ENCODE data around the gene CD58.

Gene CD58

DNA sequence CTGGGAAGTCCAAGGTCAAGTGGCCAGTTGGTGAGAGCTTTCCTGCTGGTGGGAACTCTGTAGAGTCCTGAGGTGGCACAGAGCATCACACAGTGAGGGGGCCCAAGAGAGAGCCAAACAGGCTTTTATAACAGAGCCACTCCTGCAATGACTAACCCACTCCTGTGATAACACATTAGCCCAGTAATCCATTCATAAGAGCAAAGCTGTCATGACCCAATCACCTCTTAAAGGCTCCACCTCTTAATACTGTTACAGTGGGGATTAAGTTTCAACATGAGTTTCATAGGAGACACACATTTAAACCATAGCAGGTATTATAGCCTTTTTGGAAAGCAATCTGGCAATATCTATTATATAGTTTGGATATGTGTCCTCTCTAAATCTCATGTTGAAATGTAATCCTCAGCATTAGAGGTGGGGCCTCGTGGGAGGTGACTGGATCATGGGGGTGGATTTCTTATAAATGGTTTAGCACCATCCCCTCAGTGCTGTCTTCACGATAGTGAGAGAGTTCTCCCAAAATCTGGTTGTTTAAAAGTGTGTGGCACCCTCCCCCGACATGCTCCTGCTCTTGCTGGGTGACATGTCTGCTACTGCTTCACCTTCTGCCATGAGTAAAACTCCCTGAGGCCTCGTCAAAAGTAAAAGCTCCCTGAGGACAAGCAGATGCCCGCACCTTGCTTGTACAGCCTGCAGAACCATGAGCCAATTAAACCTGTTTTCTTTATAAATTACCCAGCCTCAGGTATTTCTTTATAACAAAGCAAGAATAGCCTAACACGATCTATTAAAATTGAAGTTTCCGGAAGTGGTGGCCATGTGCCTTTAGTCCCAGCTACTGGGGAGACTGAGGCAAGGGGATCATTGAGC is 64.5 kb downstream of the CD58 start:
- no peak overlapping the region for H2AFZ ChIP-seq (ENCODE audit: low read length, unreplicated experiment)
- H3K4me1 ChIP-seq (ENCODE audit: control insufficient read depth, insufficient read depth, low read length, unreplicated experiment) = peaks cover 39% of the 10 kb centered on the region

DNA sequence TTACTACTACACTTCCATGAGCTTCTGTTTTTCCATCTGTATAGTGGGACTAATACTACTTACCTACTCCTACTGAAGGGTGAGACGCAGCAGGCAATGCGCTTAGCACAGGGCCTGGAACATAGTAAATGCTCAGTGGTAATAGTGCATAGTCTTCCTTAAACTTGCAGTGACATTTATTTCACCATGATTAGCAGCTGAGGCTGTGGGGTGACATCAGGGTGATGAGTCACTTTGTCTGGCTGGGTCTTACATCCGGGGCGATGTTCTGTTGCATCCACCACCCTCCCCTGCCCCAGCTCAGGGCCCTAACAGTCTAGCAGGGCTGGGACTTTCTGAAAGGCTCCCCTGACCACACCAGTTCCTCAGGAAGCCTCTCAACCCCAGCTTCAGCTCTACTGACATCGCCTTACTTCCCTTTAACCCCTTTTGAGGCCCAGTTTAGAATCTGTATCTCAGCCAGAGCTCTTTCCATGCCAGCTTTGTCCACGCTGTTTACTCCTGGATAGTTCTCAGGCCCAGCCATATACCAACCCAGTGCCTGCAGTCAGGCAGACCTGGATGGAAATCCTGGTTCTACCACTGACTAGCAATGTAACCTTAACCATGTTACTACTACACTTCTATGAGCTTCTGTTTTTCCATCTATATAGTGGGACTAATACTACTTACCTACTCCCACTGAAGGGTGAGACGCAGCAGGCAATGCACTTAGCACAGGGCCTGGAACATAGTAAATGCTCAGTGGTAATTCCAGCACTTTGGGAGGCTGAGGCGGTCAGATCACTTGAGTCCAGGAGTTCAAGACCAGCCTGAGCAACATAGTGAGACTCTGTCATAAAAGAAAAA is 66.3 kb downstream of the CD58 start:
- peak overlapping the region; percentile 65 for H3K27ac ChIP-seq (ENCODE audit: low read depth, low read length)

More for the DNA sequence above, 64.5 kb downstream of the CD58 start:
- no peaks in the 10 kb centered on the region for H3K27me3 ChIP-seq (ENCODE audit: insufficient read depth, low read length)
- no peaks in the 10 kb centered on the region for H3K79me2 ChIP-seq (ENCODE audit: control insufficient read depth, insufficient read depth, low read length, unreplicated experiment)
- no peak overlapping the region for H3K4me3 ChIP-seq (ENCODE audit: low read depth, low read length)
- no peak overlapping the region for H3K27ac ChIP-seq (ENCODE audit: low read depth, low read length)
- H3K36me3 ChIP-seq (ENCODE audit: insufficient read depth, low read length) = no peaks in the 10 kb centered on the region

DNA sequence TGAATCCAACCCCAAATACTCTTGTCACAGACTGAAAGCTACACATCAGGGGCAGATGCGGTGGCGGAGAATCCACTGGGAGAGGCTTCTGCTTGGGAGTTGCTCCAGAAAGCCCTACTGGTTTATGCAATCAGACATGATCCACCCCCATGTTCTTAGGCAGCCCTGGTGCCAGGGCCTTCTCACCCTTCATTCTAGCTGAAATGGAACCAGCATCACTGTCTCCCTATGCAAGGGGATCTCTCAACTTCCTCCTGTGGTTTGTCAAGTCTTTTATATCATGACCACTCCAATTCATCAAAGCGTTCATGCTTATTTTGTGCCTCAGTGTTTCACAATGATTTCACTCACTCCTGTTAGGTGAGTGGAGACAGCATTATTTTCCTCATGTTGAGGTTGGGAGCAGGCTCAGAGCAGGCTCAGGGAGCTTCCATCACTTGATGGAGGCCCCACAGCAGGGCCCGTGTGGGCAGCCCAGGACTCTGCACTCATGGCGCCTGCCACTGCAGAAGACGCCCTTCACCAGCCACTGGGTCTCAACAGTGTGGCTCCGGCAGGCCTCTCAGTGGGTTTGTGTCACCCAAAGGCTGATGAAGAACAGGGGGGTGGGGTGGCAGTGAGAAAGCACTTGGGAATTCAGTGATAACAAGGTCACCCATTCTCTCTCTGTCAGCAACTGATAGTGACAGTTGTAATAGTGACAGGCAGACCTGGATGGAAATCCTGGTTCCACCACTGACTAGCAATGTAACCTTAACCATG is 67.1 kb downstream of the CD58 start:
- Histone ChIP-seq H3K79me2 (ENCODE audit: control insufficient read depth, insufficient read depth, low read length, unreplicated experiment) (no peaks in the 10 kb centered on the region), H3K27me3 (ENCODE audit: insufficient read depth, low read length) (no peaks in the 10 kb centered on the region), H2AFZ (ENCODE audit: low read length, unreplicated experiment) (no peak overlapping the region), H3K4me1 (ENCODE audit: control insufficient read depth, insufficient read depth, low read length, unreplicated experiment) (peaks cover 26% of the 10 kb centered on the region), H3K27ac (ENCODE audit: low read depth, low read length) (peak overlapping the region; percentile 65; the same call in 1 of the 2 replicates), H3K36me3 (ENCODE audit: insufficient read depth, low read length) (no peaks in the 10 kb centered on the region), H3K4me3 (ENCODE audit: low read depth, low read length) (no peak overlapping the region)

More for the DNA sequence above, 66.3 kb downstream of the CD58 start:
- Histone ChIP-seq H3K79me2 (ENCODE audit: control insufficient read depth, insufficient read depth, low read length, unreplicated experiment) (no peaks in the 10 kb centered on the region), H3K4me3 (ENCODE audit: low read depth, low read length) (no peak overlapping the region), H3K36me3 (ENCODE audit: insufficient read depth, low read length) (no peaks in the 10 kb centered on the region), H3K4me1 (ENCODE audit: control insufficient read depth, insufficient read depth, low read length, unreplicated experiment) (peaks cover 33% of the 10 kb centered on the region), H3K27me3 (ENCODE audit: insufficient read depth, low read length) (no peaks in the 10 kb centered on the region), H2AFZ (ENCODE audit: low read length, unreplicated experiment) (no peak overlapping the region)

DNA sequence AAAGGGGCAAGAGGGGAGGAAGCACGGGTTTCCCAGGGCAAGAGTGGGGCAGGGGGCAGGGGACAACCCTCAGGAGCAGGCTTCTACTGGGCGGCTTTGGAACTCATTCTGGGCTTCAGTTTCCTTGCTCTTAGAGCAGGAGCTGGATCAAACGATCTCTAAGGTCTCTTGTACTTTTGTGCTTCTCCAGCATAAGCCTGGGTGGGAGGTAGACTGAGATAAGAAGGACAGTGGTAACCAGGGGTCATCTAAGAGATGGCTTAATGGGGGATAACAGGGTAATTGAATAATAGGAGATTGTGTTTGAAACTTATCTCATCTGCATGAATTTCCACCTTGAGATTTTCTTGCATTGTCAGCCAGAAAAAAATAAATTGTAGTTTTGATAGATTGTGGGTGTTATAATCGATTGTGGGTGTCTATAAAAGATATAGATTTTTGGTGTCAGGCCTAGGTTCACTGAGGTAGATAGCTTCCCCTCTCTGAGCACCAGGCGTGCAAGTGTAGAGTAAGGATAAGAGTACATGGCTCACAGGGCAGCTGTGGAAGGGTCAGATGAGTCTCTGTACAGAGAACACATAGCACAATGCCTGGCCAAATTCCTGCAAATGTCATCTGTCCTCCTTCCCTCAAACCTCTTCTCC is 68.0 kb downstream of the CD58 start:
- H3K79me2 ChIP-seq (ENCODE audit: control insufficient read depth, insufficient read depth, low read length, unreplicated experiment) = no peaks in the 10 kb centered on the region
- H3K4me1 ChIP-seq (ENCODE audit: control insufficient read depth, insufficient read depth, low read length, unreplicated experiment) = peaks cover 21% of the 10 kb centered on the region
- H3K36me3 ChIP-seq (ENCODE audit: insufficient read depth, low read length) = no peaks in the 10 kb centered on the region
- no peaks in the 10 kb centered on the region for H3K27me3 ChIP-seq (ENCODE audit: insufficient read depth, low read length)
- no peak overlapping the region for H2AFZ ChIP-seq (ENCODE audit: low read length, unreplicated experiment)
- no peak overlapping the region for H3K27ac ChIP-seq (ENCODE audit: low read depth, low read length)
- H3K4me3 ChIP-seq (ENCODE audit: low read depth, low read length) = no peak overlapping the region

DNA sequence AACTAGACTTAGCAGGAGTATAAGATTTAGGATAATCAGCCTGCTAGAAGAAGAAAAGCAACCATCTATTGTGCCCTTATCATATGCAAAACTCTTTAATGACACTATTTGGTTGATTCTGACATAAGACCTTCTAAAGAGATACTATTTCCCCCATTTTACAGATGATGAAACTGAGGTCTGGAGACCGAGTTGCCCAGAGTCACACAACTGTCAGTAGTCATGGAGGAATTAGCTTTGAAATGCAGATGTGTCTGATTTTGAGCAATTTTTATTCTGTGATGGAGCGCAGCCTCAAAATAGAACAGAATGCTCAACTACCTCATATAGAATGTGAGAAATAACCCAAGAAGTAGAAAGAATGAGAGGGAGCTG is 69.0 kb downstream of the CD58 start:
- Histone ChIP-seq H3K27ac (ENCODE audit: low read depth, low read length) (no peak overlapping the region), H3K4me3 (ENCODE audit: low read depth, low read length) (no peak overlapping the region), H2AFZ (ENCODE audit: low read length, unreplicated experiment) (no peak overlapping the region), H3K79me2 (ENCODE audit: control insufficient read depth, insufficient read depth, low read length, unreplicated experiment) (no peaks in the 10 kb centered on the region), H3K36me3 (ENCODE audit: insufficient read depth, low read length) (no peaks in the 10 kb centered on the region), H3K27me3 (ENCODE audit: insufficient read depth, low read length) (no peaks in the 10 kb centered on the region), H3K4me1 (ENCODE audit: control insufficient read depth, insufficient read depth, low read length, unreplicated experiment) (peaks cover 24% of the 10 kb centered on the region)

DNA sequence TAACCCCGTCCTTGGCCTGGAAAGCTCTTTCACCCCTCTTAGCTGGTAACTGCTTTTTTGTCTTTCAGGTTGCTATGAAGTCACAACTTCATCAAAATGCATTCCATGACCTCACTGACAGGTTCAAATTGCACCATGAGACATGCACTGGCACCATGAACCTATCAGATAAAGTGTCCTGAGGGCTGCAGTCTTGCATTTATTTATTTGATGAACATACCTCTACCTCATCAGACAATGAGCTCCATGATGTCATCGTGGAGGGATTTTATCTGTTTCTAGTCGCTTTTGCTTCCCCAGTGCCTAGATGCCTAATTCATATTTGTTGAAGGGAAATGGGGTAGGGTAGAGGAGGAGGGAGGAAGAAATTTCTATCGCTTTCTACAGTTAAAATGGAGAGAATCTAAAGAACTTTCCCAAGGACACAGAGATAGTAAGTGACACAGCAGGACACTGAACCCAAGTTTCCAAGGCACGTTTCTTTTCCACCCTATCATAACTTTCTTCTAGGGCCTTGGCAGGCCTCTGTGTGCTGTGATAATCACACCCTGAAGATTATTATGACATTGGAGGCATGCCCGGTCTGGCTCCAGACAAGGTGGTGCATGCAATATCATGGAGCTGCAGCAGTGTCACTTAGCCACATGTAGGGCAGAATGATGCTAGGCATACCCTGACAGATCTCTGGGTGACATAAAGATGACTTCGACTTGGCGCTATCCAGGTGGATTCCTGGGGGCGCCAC is 69.5 kb downstream of the CD58 start:
- H3K36me3 ChIP-seq (ENCODE audit: insufficient read depth, low read length) = no peaks in the 10 kb centered on the region
- no peak overlapping the region for H3K27ac ChIP-seq (ENCODE audit: low read depth, low read length)
- H3K4me1 ChIP-seq (ENCODE audit: control insufficient read depth, insufficient read depth, low read length, unreplicated experiment) = peaks cover 29% of the 10 kb centered on the region
- no peak overlapping the region for H2AFZ ChIP-seq (ENCODE audit: low read length, unreplicated experiment)
- no peaks in the 10 kb centered on the region for H3K27me3 ChIP-seq (ENCODE audit: insufficient read depth, low read length)
- no peaks in the 10 kb centered on the region for H3K79me2 ChIP-seq (ENCODE audit: control insufficient read depth, insufficient read depth, low read length, unreplicated experiment)
- H3K4me3 ChIP-seq (ENCODE audit: low read depth, low read length) = no peak overlapping the region

DNA sequence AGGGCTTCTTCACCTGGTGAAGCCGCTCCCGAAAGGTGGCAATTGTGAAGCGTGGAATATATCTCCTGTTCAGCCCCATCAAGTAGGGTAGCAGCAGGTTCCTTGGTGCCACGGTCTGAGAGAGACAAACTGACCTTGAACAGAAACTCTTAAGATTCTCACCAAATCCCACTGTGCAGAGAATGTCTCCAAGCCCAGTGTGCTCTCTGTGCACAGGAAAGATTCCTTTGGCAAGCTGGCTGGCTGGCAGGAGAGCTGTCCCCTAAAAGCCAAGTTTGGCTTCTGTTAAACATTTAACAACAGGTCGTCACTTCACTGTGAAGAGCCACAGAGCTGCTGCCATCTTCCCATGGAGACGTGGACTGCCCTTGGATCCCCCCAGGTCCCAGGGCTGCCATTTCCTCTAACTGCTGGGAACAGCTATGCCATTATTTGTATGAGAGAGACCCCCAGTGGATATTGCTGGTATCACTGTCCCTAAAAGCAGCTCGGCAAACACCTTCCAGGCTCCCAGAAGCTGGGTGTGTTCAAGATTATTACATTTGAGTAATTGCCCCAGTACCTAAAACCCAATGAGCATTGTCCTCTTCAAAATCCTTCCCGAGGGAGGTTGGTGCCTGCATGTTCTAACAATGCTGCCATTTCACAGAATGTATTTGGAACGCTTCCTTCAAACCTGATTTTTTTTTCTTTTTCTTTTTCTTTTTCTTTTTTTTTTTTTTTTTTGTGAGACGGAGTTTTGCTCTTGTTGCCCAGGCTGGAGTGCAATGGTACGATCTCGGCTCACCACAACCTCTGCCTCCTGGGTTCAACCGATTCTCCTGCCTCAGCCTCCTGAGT is 71.8 kb downstream of the CD58 start:
- no peak overlapping the region for H3K4me3 ChIP-seq (ENCODE audit: low read depth, low read length)
- H3K36me3 ChIP-seq (ENCODE audit: insufficient read depth, low read length) = no peaks in the 10 kb centered on the region
- H3K79me2 ChIP-seq (ENCODE audit: control insufficient read depth, insufficient read depth, low read length, unreplicated experiment) = no peaks in the 10 kb centered on the region
- H3K4me1 ChIP-seq (ENCODE audit: control insufficient read depth, insufficient read depth, low read length, unreplicated experiment) = peaks cover 31% of the 10 kb centered on the region
- H3K27me3 ChIP-seq (ENCODE audit: insufficient read depth, low read length) = no peaks in the 10 kb centered on the region
- H2AFZ ChIP-seq (ENCODE audit: low read length, unreplicated experiment) = peak overlapping the region; percentile 61
- H3K27ac ChIP-seq (ENCODE audit: low read depth, low read length) = no peak overlapping the region

DNA sequence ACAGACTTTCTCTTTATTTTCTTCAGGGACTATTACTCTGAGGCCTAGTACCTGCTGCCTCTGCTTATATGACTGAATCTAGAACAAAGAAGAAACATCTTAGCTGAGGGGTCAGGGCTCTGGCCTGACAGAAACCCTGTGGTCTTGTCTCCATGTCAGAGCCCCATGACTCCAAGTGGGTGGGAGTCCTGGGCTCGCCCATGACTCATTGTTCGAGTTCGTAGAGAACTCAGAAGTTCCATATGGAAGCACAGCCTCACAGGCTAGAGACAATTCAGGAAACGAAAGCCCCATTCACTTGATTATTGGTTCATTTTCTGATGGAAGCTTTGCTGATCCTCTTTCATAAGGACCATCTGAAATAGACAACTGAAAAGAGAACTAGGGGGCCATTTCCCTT is 73.2 kb downstream of the CD58 start:
- Histone ChIP-seq H3K27ac (ENCODE audit: low read depth, low read length) (no peak overlapping the region), H3K79me2 (ENCODE audit: control insufficient read depth, insufficient read depth, low read length, unreplicated experiment) (no peaks in the 10 kb centered on the region), H3K27me3 (ENCODE audit: insufficient read depth, low read length) (no peaks in the 10 kb centered on the region), H3K4me3 (ENCODE audit: low read depth, low read length) (no peak overlapping the region), H3K36me3 (ENCODE audit: insufficient read depth, low read length) (no peaks in the 10 kb centered on the region), H2AFZ (ENCODE audit: low read length, unreplicated experiment) (no peak overlapping the region), H3K4me1 (ENCODE audit: control insufficient read depth, insufficient read depth, low read length, unreplicated experiment) (peaks cover 28% of the 10 kb centered on the region)

DNA sequence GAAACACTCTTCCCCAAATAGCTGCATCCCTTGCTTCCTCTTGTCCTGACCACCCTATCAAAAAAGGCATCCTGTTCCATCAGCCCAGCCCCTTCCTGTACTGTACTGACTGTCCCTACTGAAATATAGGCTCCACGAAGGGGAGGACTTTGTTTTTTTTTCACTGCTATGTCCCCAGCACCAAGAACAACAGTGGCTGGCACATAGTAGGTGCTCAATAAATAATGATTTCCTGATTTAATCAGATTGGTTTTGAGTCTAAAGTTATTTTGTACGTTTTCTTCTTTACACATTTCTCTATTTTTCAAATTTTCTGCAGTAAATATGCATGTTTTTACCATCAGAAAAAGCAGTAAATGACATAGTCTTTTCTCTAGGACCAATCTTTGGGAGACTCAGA is 73.9 kb downstream of the CD58 start:
- Histone ChIP-seq H3K4me3 (ENCODE audit: low read depth, low read length) (no peak overlapping the region), H2AFZ (ENCODE audit: low read length, unreplicated experiment) (no peak overlapping the region), H3K36me3 (ENCODE audit: insufficient read depth, low read length) (no peaks in the 10 kb centered on the region), H3K27ac (ENCODE audit: low read depth, low read length) (no peak overlapping the region), H3K79me2 (ENCODE audit: control insufficient read depth, insufficient read depth, low read length, unreplicated experiment) (no peaks in the 10 kb centered on the region), H3K4me1 (ENCODE audit: control insufficient read depth, insufficient read depth, low read length, unreplicated experiment) (peaks cover 28% of the 10 kb centered on the region), H3K27me3 (ENCODE audit: insufficient read depth, low read length) (no peaks in the 10 kb centered on the region)
